ACHN (cell line): Measurements from ENCODE around the gene CCDC192.

ENCODE experiments used
- DNase-seq: peaks from one replicate; pipeline ENCODE4 v3.0.0-alpha.2; 2015
- in situ Hi-C: cut with HindIII; loops from 2 replicates; pipeline ENCODE4 v1.10.0; 2017; ENCODE audit warnings: low sequenced_read_pairs, low pct_ligation_motif_present, low pct_unique_long_range_greater_than_20kb

Gene CCDC192

GRCh38 chr5:127892467-127893207 is 189.4 kb downstream of the CCDC192 start:
- no peak for DNase-seq
- in situ Hi-C loops: no loop called here

- in situ Hi-C loops: no loop called here
- DNase-seq: no peak
Measured at GRCh38 chr5:127893232-127893631, 190.0 kb downstream of the CCDC192 start.

- DNase-seq: no peak
- in situ Hi-C loops: no loop called here
Measured at GRCh38 chr5:127894461-127894860, 191.3 kb downstream of the CCDC192 start.

- no peak for DNase-seq
- in situ Hi-C loops: no loop called here
Measured at GRCh38 chr5:127898551-127899213, 195.5 kb downstream of the CCDC192 start.

- DNase-seq: no peak
- in situ Hi-C loops: no loop called here
Measured at GRCh38 chr5:127899214-127899610, 196.0 kb downstream of the CCDC192 start.

GRCh38 chr5:127906562-127907204 is 203.5 kb downstream of the CCDC192 start:
- DNase-seq: no peak
- in situ Hi-C loops: no loop called here

GRCh38 chr5:127907907-127908306 is 204.7 kb downstream of the CCDC192 start:
- DNase-seq: no peak
- in situ Hi-C loops: no loop called here

GRCh38 chr5:127909066-127909465 is 205.9 kb downstream of the CCDC192 start:
- DNase-seq: peak; percentile 55
- in situ Hi-C loops: no loop called here

GRCh38 chr5:127909821-127910220 is 206.6 kb downstream of the CCDC192 start:
- DNase-seq: no peak
- in situ Hi-C loops: no loop called here

GRCh38 chr5:127910307-127910956 is 207.2 kb downstream of the CCDC192 start:
- in situ Hi-C loops: no loop called here
- no peak for DNase-seq

GRCh38 chr5:127911619-127912018 is 208.4 kb downstream of the CCDC192 start:
- no peak for DNase-seq
- in situ Hi-C loops: no loop called here

GRCh38 chr5:127912411-127912810 is 209.2 kb downstream of the CCDC192 start:
- no peak for DNase-seq
- in situ Hi-C loops: no loop called here

- DNase-seq: no peak
- in situ Hi-C loops: no loop called here
Measured at GRCh38 chr5:127916885-127917573, 213.8 kb downstream of the CCDC192 start.

- in situ Hi-C loops: no loop called here
- DNase-seq: no peak
Measured at GRCh38 chr5:127919006-127919796, 216.0 kb downstream of the CCDC192 start.

GRCh38 chr5:127919818-127920217 is 216.6 kb downstream of the CCDC192 start:
- DNase-seq: no peak
- in situ Hi-C loops: no loop called here

- in situ Hi-C loops: no loop called here
- DNase-seq: no peak
Measured at GRCh38 chr5:127920936-127921335, 217.7 kb downstream of the CCDC192 start.

- in situ Hi-C loops: no loop called here
- no peak for DNase-seq
Measured at GRCh38 chr5:127922603-127923002, 219.4 kb downstream of the CCDC192 start.
